Neural progenitor cell (in vitro differentiated cells): ENCODE measurements around the gene KCNK1. TPM values are rescaled to one million over a fixed set of nuclear protein-coding genes. Genes with fewer than 3 reads are reported as not detected.

Experiments
- DNase-seq: peaks from one replicate; pipeline ENCODE4 v3.0.0-alpha.2; 2016; ENCODE audit warnings: low spot score
- H2AFZ ChIP-seq: fragments of 200-600 bp; sonication (generic); replicated peaks from 2 replicates; pipeline ENCODE4 v1.6.1; 2016; ENCODE audit warnings: antibody characterized with exemption
- H3F3A ChIP-seq: fragments of 200-600 bp; sonication (generic); 2 replicates; pipeline ENCODE4 v1.6.1; 2016; ENCODE audit warnings: antibody characterized with exemption, low read depth
- H3K27ac ChIP-seq: fragments of 200-600 bp; sonication (generic); 2 replicates; pipeline ENCODE4 v1.5.1; 2016; ENCODE audit warnings: mild to moderate bottlenecking
- H3K27me3 ChIP-seq: fragments of 200-600 bp; sonication (generic); 2 replicates; pipeline ENCODE4 v1.6.1; 2016; ENCODE audit warnings: mild to moderate bottlenecking, moderate library complexity
- H3K36me3 ChIP-seq: fragments of 200-600 bp; sonication (generic); 2 replicates; pipeline ENCODE4 v1.5.1; 2016
- H3K4me1 ChIP-seq: fragments of 200-600 bp; sonication (generic); 2 replicates; pipeline ENCODE4 v1.6.1; 2016; ENCODE audit warnings: mixed run types
- H3K4me2 ChIP-seq: fragments of 200-600 bp; sonication (generic); 2 replicates; pipeline ENCODE4 v1.6.1; 2016
- H3K4me3 ChIP-seq: fragments of 200-600 bp; sonication (generic); 2 replicates; pipeline ENCODE4 v1.5.1; 2016
- H3K79me2 ChIP-seq: fragments of 200-600 bp; sonication (generic); 2 replicates; pipeline ENCODE4 v1.6.1; 2016; ENCODE audit warnings: low read depth
- H3K9ac ChIP-seq: fragments of 200-600 bp; sonication (generic); 2 replicates; pipeline ENCODE4 v1.6.1; 2016
- H3K9me3 ChIP-seq: fragments of 200-600 bp; sonication (generic); 2 replicates; pipeline ENCODE4 v1.5.1; 2016; ENCODE audit warnings: low read depth
- H4K20me1 ChIP-seq: fragments of 200-600 bp; sonication (generic); 2 replicates; pipeline ENCODE4 v1.6.1; 2016; ENCODE audit warnings: low read depth
- H3K27ac Mint-ChIP-seq: 3 replicates; pipeline ENCODE4 v1.8.0; 2021; ENCODE audit warnings: mixed read lengths
- H3K27me3 Mint-ChIP-seq: 2 replicates; pipeline ENCODE4 v1.8.0; 2022; ENCODE audit warnings: low read depth, mild to moderate bottlenecking, inconsistent platforms, moderate library complexity, mixed read lengths; ENCODE audit not compliant: insufficient read depth
- H3K36me3 Mint-ChIP-seq: 3 replicates; pipeline ENCODE4 v1.8.0; 2021; ENCODE audit warnings: mixed read lengths
- H3K4me1 Mint-ChIP-seq: 3 replicates; pipeline ENCODE4 v1.8.0; 2021; ENCODE audit warnings: mixed read lengths
- H3K4me3 Mint-ChIP-seq: 3 replicates; pipeline ENCODE4 v1.8.0; 2021; ENCODE audit warnings: mild to moderate bottlenecking, moderate library complexity, mixed read lengths
- H3K9me3 Mint-ChIP-seq: 3 replicates; pipeline ENCODE4 v1.8.0; 2020; ENCODE audit warnings: mixed read lengths
- CTCF ChIP-seq: fragments of 200-600 bp; sonication (generic); IDR thresholded peaks from 2 replicates; pipeline ENCODE4 v1.5.1; 2017; ENCODE audit warnings: antibody characterized with exemption, mild to moderate bottlenecking
- EZH2 ChIP-seq: fragments of 200-600 bp; sonication (generic); IDR thresholded peaks from 2 replicates; pipeline ENCODE4 v1.6.1; 2017; ENCODE audit warnings: antibody characterized with exemption, mild to moderate bottlenecking, moderate library complexity
- EZH2phosphoT487 ChIP-seq: fragments of 200-600 bp; sonication (generic); IDR thresholded peaks from 2 replicates; pipeline ENCODE4 v1.6.1; 2017; ENCODE audit warnings: antibody characterized with exemption
- total RNA-seq: library from RNA; depleted of rRNA; stranded (reverse); fragments of >200 nt; gene quantifications from 2 replicates; pipeline ENCODE4 v1.2.3, GENCODE V29; 2015; ENCODE audit warnings: low replicate concordance

KCNK1 gene
- total RNA-seq, 1 donor from 2014 or later = 0.11 TPM

- H3K4me3 ChIP-seq = no peak overlapping the region
- no peaks in the 10 kb centered on the region for H3K36me3 ChIP-seq
- Mint-ChIP-seq H3K4me3 (no peak overlapping the region), H3K27ac (no peak overlapping the region), H3K9me3 (peaks cover 6% of the 10 kb centered on the region), H3K36me3 (peaks cover 3% of the 10 kb centered on the region), H3K4me1 (peaks cover 9% of the 10 kb centered on the region), H3K27me3 (peaks cover 5% of the 10 kb centered on the region)
- no peak overlapping the region for H3K27ac ChIP-seq
- DNase-seq = no peak
- peaks cover 4% of the 10 kb centered on the region for H3K4me1 ChIP-seq
- H2AFZ ChIP-seq = no peak overlapping the region
- H3K9me3 ChIP-seq = no peaks in the 10 kb centered on the region
- no peaks in the 10 kb centered on the region for H3K79me2 ChIP-seq
- H4K20me1 ChIP-seq = no peaks in the 10 kb centered on the region
- no peaks in the 10 kb centered on the region for H3K27me3 ChIP-seq
- no peaks in the 10 kb centered on the region for H3F3A ChIP-seq
- no peak overlapping the region for H3K4me2 ChIP-seq
- no peak for TF ChIP-seq EZH2phosphoT487
- TF ChIP-seq EZH2 = no peak
- no peak for TF ChIP-seq CTCF
- no peak overlapping the region for H3K9ac ChIP-seq
These were observed 26.3 kb downstream of the KCNK1 start for GRCh38 chr1:233640179-233640578.

- H4K20me1 ChIP-seq = no peaks in the 10 kb centered on the region
- H3K9me3 ChIP-seq = no peaks in the 10 kb centered on the region
- H3K4me2 ChIP-seq = no peak overlapping the region
- H3K36me3 ChIP-seq = no peaks in the 10 kb centered on the region
- no peak overlapping the region for H3K9ac ChIP-seq
- no peak overlapping the region for H3K27ac ChIP-seq
- peaks cover 2% of the 10 kb centered on the region for H3K4me1 ChIP-seq
- no peak overlapping the region for H2AFZ ChIP-seq
- Mint-ChIP-seq H3K9me3 (peaks cover 6% of the 10 kb centered on the region), H3K4me1 (peaks cover 7% of the 10 kb centered on the region), H3K27ac (no peak overlapping the region), H3K36me3 (peaks cover 3% of the 10 kb centered on the region), H3K4me3 (no peak overlapping the region), H3K27me3 (peaks cover 5% of the 10 kb centered on the region)
- no peak overlapping the region for H3K4me3 ChIP-seq
- H3K79me2 ChIP-seq = no peaks in the 10 kb centered on the region
- no peaks in the 10 kb centered on the region for H3F3A ChIP-seq
- DNase-seq = no peak
- TF ChIP-seq EZH2phosphoT487 = no peak
- TF ChIP-seq EZH2 = no peak
- no peak for TF ChIP-seq CTCF
- H3K27me3 ChIP-seq = no peaks in the 10 kb centered on the region
These were observed 27.1 kb downstream of the KCNK1 start for GRCh38 chr1:233641029-233641428.

GRCh38 chr1:233647073-233647472, 33.2 kb downstream of the KCNK1 start:
- Histone ChIP-seq H3K9me3 (no peaks in the 10 kb centered on the region), H3K27me3 (no peaks in the 10 kb centered on the region), H3K79me2 (no peaks in the 10 kb centered on the region), H3F3A (no peaks in the 10 kb centered on the region), H3K27ac (no peak overlapping the region), H2AFZ (no peak overlapping the region), H3K4me1 (no peaks in the 10 kb centered on the region), H3K4me3 (no peak overlapping the region), H3K4me2 (no peak overlapping the region), H3K36me3 (no peaks in the 10 kb centered on the region), H4K20me1 (no peaks in the 10 kb centered on the region), H3K9ac (no peak overlapping the region)
- Mint-ChIP-seq H3K36me3 (no peaks in the 10 kb centered on the region), H3K9me3 (no peaks in the 10 kb centered on the region), H3K4me1 (no peaks in the 10 kb centered on the region), H3K27me3 (peaks cover 2% of the 10 kb centered on the region), H3K27ac (no peak overlapping the region), H3K4me3 (no peak overlapping the region)
- DNase-seq = no peak
- no peak for TF ChIP-seq EZH2
- no peak for TF ChIP-seq CTCF
- TF ChIP-seq EZH2phosphoT487 = no peak

- H3K36me3 Mint-ChIP-seq = no peaks in the 10 kb centered on the region
- Histone ChIP-seq H3K9ac (no peak overlapping the region), H3K27ac (no peak overlapping the region), H3K4me3 (no peak overlapping the region), H3K4me1 (no peaks in the 10 kb centered on the region), H4K20me1 (no peaks in the 10 kb centered on the region), H3K36me3 (no peaks in the 10 kb centered on the region), H3K79me2 (no peaks in the 10 kb centered on the region), H3K27me3 (no peaks in the 10 kb centered on the region), H2AFZ (no peak overlapping the region), H3F3A (no peaks in the 10 kb centered on the region), H3K4me2 (no peak overlapping the region), H3K9me3 (no peaks in the 10 kb centered on the region)
- no peak overlapping the region for H3K27ac Mint-ChIP-seq
- H3K4me3 Mint-ChIP-seq = no peak overlapping the region
- TF ChIP-seq CTCF = no peak
- no peak for TF ChIP-seq EZH2
- TF ChIP-seq EZH2phosphoT487 = no peak
- no peaks in the 10 kb centered on the region for H3K9me3 Mint-ChIP-seq
- H3K27me3 Mint-ChIP-seq = peaks cover 2% of the 10 kb centered on the region
- H3K4me1 Mint-ChIP-seq = no peaks in the 10 kb centered on the region
- DNase-seq = no peak
These were observed 33.7 kb downstream of the KCNK1 start for GRCh38 chr1:233647636-233648035.
